HG02840 (cell line): ENCODE results near the gene USB1.

ENCODE experiments used
- ATAC-seq: cut with Tn5 transposase; IDR thresholded peaks from one replicate; pipeline ENCODE4 v1.9.1; 2021; ENCODE audit warnings: mild to moderate bottlenecking, moderate library complexity, moderate number of reproducible peaks; ENCODE audit not compliant: unreplicated experiment, low FRiP score

Gene USB1

GRCh38 chr16:58030136-58030840 lies 29.1 kb downstream of the USB1 start:
- no peak for ATAC-seq

GRCh38 chr16:58031016-58031800 lies 30.0 kb downstream of the USB1 start:
- ATAC-seq = no peak

GRCh38 chr16:58032710-58033293 lies 31.6 kb downstream of the USB1 start:
- no peak for ATAC-seq

- ATAC-seq = no peak
Measured at GRCh38 chr16:58034128-58034685, 33.0 kb downstream of the USB1 start.

- ATAC-seq = no peak
Measured at GRCh38 chr16:58034774-58035173, 33.6 kb downstream of the USB1 start.

- no peak for ATAC-seq
Measured at GRCh38 chr16:58035356-58036170, 34.4 kb downstream of the USB1 start.

- no peak for ATAC-seq
Measured at GRCh38 chr16:58036943-58037342, 35.7 kb downstream of the USB1 start.

GRCh38 chr16:58037365-58038057 lies 36.3 kb downstream of the USB1 start:
- ATAC-seq = no peak

- ATAC-seq = no peak
Measured at GRCh38 chr16:58038219-58038641, 37.0 kb downstream of the USB1 start.

GRCh38 chr16:58039829-58040495 lies 38.8 kb downstream of the USB1 start:
- no peak for ATAC-seq

GRCh38 chr16:58040496-58040846 lies 39.3 kb downstream of the USB1 start:
- ATAC-seq = no peak

GRCh38 chr16:58040945-58041627 lies 39.9 kb downstream of the USB1 start:
- no peak for ATAC-seq

- ATAC-seq = no peak
Measured at GRCh38 chr16:58041628-58041955, 40.4 kb downstream of the USB1 start.

- ATAC-seq = no peak
Measured at GRCh38 chr16:58042001-58042885, 41.0 kb downstream of the USB1 start.

GRCh38 chr16:58042886-58043515 lies 41.8 kb downstream of the USB1 start:
- ATAC-seq = no peak

- ATAC-seq = no peak
Measured at GRCh38 chr16:58043571-58044155, 42.5 kb downstream of the USB1 start.
